Measurements from ENCODE around the gene STAT2.
"Not testable (repeated sequence)": the region's sequence is repeated elsewhere in the genome, so short reads cannot be mapped to it uniquely, and the experiment has no call there.

STAT2 gene

GRCh38 chr12:56361487-56362129 is 1.7 kb upstream of the STAT2 start:
- no peak for DNase-seq

DNA sequence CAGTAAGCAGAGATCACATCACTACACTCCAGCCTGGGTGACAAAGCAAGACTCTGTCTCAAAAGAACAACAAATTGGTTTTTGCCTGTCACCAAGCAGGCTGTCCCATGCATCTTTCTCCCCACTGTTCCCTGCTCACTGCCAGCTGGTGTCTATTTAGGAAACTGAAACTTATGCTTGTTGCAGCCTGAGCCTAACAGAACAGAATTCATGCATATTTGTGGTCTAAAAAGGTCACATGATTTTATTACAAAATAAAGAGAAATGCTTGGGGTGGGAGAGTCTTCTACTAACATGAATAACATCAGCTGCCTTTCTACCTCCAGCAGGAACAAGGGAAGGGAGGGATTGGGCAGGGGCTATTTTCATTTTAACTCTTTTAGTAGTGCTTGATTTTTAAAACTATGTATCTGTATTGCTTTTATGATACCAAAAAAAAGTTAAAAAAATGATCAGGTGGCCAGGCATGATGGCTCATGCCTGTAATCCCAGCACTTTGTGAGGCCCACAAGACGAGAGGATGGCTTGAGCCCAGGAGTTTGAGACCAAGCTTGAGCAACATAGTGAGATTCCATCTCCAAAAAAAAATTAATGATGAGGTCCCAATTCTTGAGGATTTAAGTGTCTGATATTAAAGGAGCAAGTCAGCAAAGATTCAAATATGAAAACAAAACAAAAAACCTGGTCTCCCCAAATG is 923 bp downstream of the STAT2 start:
- DNase-seq, result peak; percentile 69 to 87 (median 70)

DNA sequence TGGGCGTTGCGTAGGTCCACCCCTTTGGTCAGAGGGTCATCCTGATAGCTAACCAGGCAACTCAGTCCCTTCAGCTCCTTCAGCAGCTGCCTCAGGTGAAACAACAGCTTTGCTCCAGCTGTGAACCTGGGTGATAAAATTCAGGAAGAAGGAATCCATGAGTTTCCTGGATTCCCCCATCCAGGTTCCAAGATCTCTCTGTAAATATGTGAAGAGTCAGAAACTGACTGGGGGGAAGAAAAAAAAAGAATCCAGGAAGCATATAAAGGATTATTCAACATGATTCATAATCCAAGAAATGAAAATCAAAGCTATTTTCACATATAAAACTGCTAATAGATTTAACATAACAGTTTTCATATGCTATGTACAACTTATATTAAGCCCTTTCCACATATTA is 8.6 kb downstream of the STAT2 start:
- no peak for DNase-seq

GRCh38 chr12:56350662-56351061 is 9.2 kb downstream of the STAT2 start:
- no peak for DNase-seq

- DNase-seq, result no peak
Observed at GRCh38 chr12:56348776-56349175, 11.1 kb downstream of the STAT2 start.

DNA sequence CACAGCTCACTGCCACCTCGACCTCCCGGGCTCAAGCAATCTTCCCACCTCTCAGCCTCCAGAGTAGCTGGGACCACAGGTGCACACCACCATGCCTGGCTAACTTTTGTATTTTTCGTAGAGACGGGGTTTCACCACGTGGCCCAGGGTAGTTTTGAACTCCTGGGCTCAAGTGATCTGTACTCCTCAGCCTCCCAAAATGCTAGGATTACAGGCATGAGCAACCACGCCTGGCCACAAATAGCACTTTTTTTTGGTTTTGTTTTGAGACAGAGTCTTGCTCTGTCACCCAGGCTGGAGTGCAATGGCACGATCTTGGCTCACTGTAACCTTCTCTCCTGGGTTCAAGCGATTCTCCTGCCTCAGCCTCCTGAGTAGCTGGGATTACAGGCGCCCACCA is 12.7 kb downstream of the STAT2 start:
- DNase-seq, result not testable (repeated sequence)

DNA sequence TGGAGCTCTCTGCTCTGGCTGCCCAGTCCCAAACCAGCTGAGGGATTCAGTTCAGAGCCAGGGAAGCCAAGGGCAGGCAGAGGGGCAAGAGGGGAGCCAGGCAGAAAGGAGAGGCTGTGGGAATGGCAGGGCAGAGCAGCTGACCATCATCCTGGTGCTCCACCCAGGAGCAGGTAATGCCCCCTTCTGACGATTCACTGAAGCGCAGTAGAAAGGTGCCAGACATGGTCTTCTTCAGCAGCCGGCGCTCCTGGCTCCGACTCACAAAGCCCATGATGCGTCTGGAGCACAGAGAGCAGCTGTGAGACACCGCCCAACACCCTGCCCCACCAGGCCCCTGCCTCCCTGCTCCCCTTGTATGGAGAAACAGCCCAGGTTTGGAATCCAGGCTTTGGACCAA is 13.2 kb downstream of the STAT2 start:
- DNase-seq, result peak in 1 of 3 donors; percentile 49

DNA sequence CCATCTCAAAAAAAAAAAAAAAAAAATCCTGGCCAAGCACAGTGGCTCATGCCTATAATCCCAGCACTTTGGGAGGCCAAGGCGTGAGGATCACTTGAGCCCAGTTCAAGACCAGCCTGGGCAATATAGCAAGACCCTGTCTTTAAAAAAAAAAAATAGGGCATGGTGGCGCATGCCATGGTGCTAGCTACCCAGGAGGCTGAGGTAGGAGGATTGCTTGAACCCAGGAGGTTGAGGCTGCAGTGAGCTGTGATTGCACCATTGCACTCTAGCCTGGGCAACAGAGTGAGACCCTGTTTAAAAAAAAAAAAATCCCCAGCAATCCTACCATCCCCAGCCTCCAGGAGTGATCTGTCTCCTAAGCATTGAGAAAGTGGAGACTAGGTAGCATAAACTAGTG is 17.6 kb downstream of the STAT2 start:
- not testable (repeated sequence) for DNase-seq

GRCh38 chr12:56341616-56342015 is 18.3 kb downstream of the STAT2 start:
- no peak for DNase-seq

- DNase-seq, result no peak
Observed at GRCh38 chr12:56339158-56339422, 20.8 kb downstream of the STAT2 start.

DNA sequence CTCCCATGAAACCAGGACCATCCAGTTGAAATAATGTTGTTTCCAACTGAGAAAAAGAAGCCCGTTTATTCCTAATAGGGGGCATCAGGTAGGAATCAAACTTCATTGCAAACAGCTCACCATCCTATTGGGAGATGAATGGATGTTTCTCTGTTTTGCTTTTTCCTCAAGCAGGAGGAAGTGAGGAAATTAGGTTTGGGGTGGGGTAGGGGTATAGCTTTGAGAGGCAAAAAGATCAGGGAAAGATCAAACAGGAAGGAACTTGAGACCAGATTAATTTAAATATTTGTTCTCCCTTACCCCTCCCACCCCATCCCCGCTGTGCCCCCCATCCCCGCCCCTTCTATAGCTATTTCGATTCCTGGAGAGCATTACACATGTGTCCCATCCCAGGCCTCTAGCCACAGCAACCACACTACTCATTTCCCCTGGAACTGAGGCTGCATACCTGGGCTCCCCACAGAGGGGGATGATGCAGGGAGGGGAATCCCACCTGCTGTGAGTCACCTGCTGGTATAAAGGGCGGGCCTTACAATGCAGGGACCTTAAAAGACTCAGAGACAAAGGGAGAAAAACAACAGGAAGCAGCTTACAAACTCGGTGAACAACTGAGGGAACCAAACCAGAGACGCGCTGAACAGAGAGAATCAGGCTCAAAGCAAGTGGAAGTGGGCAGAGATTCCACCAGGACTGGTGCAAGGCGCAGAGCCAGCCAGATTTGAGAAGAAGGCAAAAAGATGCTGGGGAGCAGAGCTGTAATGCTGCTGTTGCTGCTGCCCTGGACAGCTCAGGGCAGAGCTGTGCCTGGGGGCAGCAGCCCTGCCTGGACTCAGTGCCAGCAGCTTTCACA is 21.4 kb downstream of the STAT2 start, which contains the start of gene IL23A:
IL23A (plus strand) TSS at position 577 of the 850 bp plus-strand sequence; CDS start at position 738, 161 bp downstream.
- peak; percentile 53 to 75 (median 74) for DNase-seq

- DNase-seq, result peak; percentile 89 to 92 (median 92)
Observed at GRCh38 chr12:56337753-56338251, 22.1 kb downstream of the STAT2 start.

DNA sequence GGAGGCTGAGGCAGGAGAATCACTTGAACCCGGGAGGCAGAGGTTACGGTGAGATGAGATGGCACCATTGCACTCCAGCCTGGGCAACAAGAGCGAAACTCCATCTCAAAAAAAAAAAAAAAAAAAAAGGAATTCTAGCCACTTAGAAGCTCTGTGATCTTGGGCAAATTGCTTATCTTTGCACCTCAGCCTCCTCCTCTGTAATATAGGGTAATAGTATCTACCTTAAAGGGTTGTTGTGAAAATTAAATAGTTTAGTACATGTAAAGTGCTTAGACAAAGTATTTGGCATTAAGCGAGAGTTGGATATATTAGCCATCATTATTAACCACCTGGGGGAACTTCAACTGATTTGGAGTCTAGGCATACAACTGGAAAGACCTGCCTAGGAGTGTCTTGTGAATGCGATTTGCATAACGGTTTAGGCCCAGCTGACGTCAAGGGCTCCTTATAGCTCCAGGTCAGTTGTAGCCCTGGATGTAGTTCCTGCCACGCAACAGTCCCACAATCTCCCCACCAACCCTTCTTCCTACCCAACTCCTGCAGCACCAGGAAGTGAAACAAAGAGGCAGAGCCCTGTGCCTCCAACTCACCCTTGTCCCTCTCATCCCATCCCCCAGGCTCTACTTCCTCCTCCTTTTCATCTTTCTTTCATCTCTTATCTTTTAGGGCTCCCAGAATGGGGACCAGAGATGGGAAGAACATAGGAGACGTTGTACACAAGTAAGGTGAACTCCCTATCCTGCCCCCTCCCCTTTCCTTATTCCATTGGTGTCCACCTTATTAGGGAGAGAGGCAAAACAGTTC is 23.3 kb downstream of the STAT2 start:
- peak; percentile 92 to 95 (median 94) for DNase-seq

- not testable (repeated sequence) for DNase-seq
Observed at GRCh38 chr12:56335527-56335926, 24.4 kb downstream of the STAT2 start.

- DNase-seq, result no peak
Observed at GRCh38 chr12:56334490-56334793, 25.5 kb downstream of the STAT2 start.

DNA sequence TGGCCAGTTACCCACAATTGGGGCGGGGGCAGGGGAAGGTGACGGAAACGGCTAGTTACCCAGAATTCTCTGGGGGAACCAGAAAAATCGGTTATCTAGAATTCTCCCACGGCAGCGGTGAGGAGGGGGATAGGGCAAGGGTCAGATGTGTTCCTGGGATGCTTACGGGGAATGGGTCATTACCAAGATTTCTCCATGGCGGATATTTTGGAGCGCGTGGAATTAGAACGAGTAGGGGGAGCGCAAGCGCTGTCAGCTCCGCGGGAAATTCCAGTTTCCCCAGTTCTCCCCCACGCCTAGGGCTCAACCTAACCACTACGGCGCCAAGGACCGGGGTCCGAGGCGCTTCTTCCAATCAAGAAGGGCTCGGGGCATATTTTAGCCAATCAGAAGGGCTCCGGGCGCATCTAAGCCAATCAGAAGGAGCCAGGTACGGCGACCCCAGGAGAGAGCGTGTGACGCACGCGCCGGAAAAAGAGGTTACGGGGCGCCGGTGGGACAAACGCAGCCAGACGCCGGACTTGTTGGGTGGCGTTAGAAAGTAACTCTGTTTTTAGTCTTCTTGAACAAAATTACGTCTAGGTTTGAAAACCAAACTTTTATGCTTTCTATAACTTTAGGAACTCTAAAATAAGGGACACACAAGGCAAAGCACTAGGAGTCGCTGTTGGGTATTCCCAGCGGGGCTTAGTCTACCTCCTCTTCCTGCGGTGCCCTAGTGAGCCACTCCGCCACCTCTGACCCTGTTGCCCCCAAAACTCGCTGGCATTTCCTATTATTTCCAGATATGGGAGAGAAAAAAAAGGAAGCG is 26.0 kb downstream of the STAT2 start, which contains the start of gene PAN2:
PAN2 (minus strand) TSS at position 322 of the 811 bp plus-strand sequence. CDS start 906 bp downstream, outside the sequence.
- DNase-seq, result peak; percentile 97 to 99 (median 98)

GRCh38 chr12:56333197-56333678 is 26.7 kb downstream of the STAT2 start:
- DNase-seq, result no peak

DNA sequence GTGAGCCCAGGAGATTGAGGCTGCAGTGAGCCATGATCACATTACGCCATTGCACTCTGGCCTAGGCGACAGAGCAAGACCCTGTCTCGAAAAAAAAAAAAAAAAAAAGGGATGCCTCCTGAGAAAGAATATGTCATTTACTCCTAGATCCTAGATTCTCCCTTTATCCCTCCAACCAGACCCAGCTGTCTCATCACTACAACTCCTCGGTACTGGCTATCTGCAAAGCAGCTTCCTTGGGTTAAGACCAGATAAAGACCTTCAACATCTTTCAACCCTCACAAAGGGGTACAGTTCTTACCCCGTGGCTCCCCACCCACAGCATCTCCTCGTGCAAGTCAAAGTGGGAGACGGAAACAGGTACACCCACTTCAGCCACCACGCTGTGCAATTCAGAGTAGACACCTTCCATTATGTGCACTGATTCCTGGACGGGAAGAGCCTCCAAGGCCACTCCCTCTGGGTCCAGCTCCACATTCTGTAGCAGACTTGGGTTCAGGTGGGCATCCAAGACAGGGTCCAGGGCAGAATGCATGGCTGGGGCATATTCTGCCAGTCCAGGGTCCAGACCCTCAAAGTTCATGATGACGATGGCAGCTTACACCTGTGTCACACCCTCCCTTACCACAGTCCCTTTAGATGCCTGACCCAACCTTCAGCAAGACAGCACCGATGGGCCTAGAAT is 27.3 kb downstream of the STAT2 start:
- DNase-seq, result no peak

DNA sequence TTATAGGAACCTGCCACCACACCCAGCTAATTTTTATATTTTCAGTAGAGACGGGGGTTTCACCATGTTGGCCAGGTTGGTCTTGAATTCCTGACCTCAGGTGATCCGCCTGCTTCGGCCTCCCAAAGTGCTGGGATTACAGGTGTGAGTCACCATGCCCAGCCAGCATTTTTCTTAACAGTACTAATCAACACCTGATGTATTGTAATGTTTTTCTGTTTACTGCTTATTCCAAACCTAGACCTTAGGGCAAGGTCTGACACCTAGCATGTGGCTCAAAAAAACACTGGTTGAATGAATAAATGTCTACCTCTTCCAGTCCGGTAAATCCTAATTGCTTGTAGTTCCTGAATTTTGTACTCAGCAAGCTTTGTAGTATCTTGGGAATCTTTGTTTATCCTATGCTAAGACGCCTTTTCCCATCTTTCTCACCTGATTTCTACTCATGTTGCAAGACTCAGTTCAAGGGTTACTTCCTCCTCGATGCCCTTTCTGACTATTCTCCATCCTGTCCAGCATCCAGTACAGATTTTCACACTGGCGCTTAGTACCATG is 28.9 kb downstream of the STAT2 start:
- DNase-seq, result no peak

- no peak for DNase-seq
Observed at GRCh38 chr12:56326533-56326932, 33.4 kb downstream of the STAT2 start.

- no peak for DNase-seq
Observed at GRCh38 chr12:56326126-56326525, 33.8 kb downstream of the STAT2 start.
